ENCODE results near the gene SIRT7.

GRCh38 chr17:81871387-81872230 lies 46.4 kb downstream of the SIRT7 start:
- peak; percentile 59 for TF ChIP-seq CTCF (conservative IDR thresholded peaks at IDR 0.05; ENCODE audit: low read length)
- TF ChIP-seq EZH2phosphoT487 (IDR thresholded peaks at IDR 0.05; ENCODE audit: borderline replicate concordance, low read depth, low read length), result no peak
